GM12878 (cell line): Measurements from ENCODE around the gene GABRR3. TPM values are rescaled to one million over a fixed set of nuclear protein-coding genes. Genes with fewer than 3 reads are reported as not detected.

Experiments used
- ATAC-seq: fragments of 200-7000 bp; cut with Tn5 transposase; 3 replicates; pipeline ENCODE4 v1.9.1; 2020; ENCODE audit warnings: mild to moderate bottlenecking, moderate library complexity
- BruUV-seq: library from RNA; stranded (reverse); fragments of 400-500 nt; replicated peaks from 2 replicates; lab custom pipeline; 2021; lab: Mats Ljungman, UMichigan
- CTCF ChIA-PET: fragments of 300-600 bp; sonication (Branson Sonifier 250); formaldehyde crosslinking; extraction: SDS; loops from one replicate; lab custom pipeline; 2021; ENCODE audit warnings: inconsistent platforms; lab: Yijun Ruan, JAX
- POLR2A ChIA-PET: fragments of 350-600 bp; formaldehyde crosslinking; extraction: SDS; loops from one replicate; lab custom pipeline; 2021; ENCODE audit warnings: inconsistent platforms; lab: Charles Lee
- RAD21 ChIA-PET: fragments of 300-600 bp; sonication (Branson Sonifier 250); formaldehyde crosslinking; loops from one replicate; lab custom pipeline; 2023; ENCODE audit warnings: antibody characterized with exemption; ENCODE audit not compliant: unreplicated experiment; lab: Charles Lee
- SMC1A ChIA-PET: fragments of 300-600 bp; sonication (Branson Sonifier 250); formaldehyde crosslinking; loops from one replicate; lab custom pipeline; 2023; ENCODE audit not compliant: unreplicated experiment, uncharacterized antibody; lab: Charles Lee
- DNase-seq: peaks from one replicate; pipeline ENCODE4 v3.0.0-alpha.2; 2011; ENCODE audit warnings: low read depth, low spot score
- FAIRE-seq: peaks from 3 replicates; lab custom pipeline; 2011; peaks lifted over from hg19 to GRCh38; lab: Jason Lieb, UNC
- H2AFZ ChIP-seq: 2 replicates; pipeline ENCODE4 v1.6.0; 2011; ENCODE audit warnings: low read depth, low read length, control low read depth; ENCODE audit not compliant: control insufficient read depth
- H3K27ac ChIP-seq: 2 replicates; pipeline ENCODE4 v1.5.1; 2011; ENCODE audit warnings: control low read depth; ENCODE audit not compliant: control insufficient read depth, insufficient read depth
- H3K27me3 ChIP-seq, 2 experiments: replicated peaks in 1 of 2; 2 replicates each; pipeline versions ENCODE4 v1.6.0 to v1.6.1; 2011; ENCODE audit warnings: low read length in 1 of 2; ENCODE audit not compliant: control insufficient read depth in 2 of 2, insufficient read depth in 2 of 2
- H3K36me3 ChIP-seq, 2 experiments: 2 replicates each; pipeline ENCODE4 v1.5.1; 2011; ENCODE audit warnings: low read length in 1 of 2; ENCODE audit not compliant: control insufficient read depth in 2 of 2, insufficient read depth in 2 of 2
- H3K4me1 ChIP-seq: 2 replicates; pipeline ENCODE4 v1.6.1; 2011; ENCODE audit warnings: mild to moderate bottlenecking, low read length, moderate library complexity, mixed read lengths; ENCODE audit not compliant: control insufficient read depth, insufficient read depth
- H3K4me2 ChIP-seq: 2 replicates; pipeline ENCODE4 v1.6.0; 2011; ENCODE audit warnings: control low read depth; ENCODE audit not compliant: control insufficient read depth, insufficient read depth
- H3K4me3 ChIP-seq: fragments of 200-600 bp; sonication (generic); 2 replicates; pipeline ENCODE4 v1.5.1; 2016
- H3K79me2 ChIP-seq: 2 replicates; pipeline ENCODE4 v1.6.0; 2011; ENCODE audit warnings: low read length; ENCODE audit not compliant: control insufficient read depth, insufficient read depth
- H3K9ac ChIP-seq: 2 replicates; pipeline ENCODE4 v1.8.0; 2011; ENCODE audit warnings: low read length, control low read depth, mixed read lengths; ENCODE audit not compliant: control insufficient read depth, insufficient read depth
- H3K9me3 ChIP-seq: replicated peaks from 3 replicates; pipeline ENCODE4 v1.5.1; 2011; ENCODE audit warnings: mild to moderate bottlenecking, low read length; ENCODE audit not compliant: control insufficient read depth, insufficient read depth
- H4K20me1 ChIP-seq: 2 replicates; pipeline ENCODE4 v1.6.0; 2011; ENCODE audit not compliant: control insufficient read depth, insufficient read depth
- ESRRA ChIP-seq: IDR thresholded peaks from 2 replicates; pipeline ENCODE4 v1.6.1; 2012; ENCODE audit warnings: mild to moderate bottlenecking, low read length, improper control_type of control experiment
- ETV6 ChIP-seq, 2 experiments: fragments of 450-650 bp in 1 of 2; IDR thresholded peaks in 1 of 2; conservative IDR thresholded peaks in 1 of 2; 2 replicates each; pipeline ENCODE4 v1.6.1; 2014; ENCODE audit warnings: antibody characterized with exemption in 1 of 2, borderline replicate concordance in 1 of 2, low read depth in 1 of 2, mild to moderate bottlenecking in 1 of 2, moderate library complexity in 1 of 2
- GATAD2B ChIP-seq: fragments of 450-650 bp; conservative IDR thresholded peaks from 2 replicates; pipeline ENCODE4 v1.6.1; 2017; ENCODE audit warnings: low read depth, mild to moderate bottlenecking, moderate library complexity
- NBN ChIP-seq: fragments of 450-650 bp; IDR thresholded peaks from 2 replicates; pipeline ENCODE4 v1.6.1; 2016
- NFYB ChIP-seq: IDR thresholded peaks from 2 replicates; pipeline ENCODE4 v1.6.1; 2011; ENCODE audit warnings: low read depth, mild to moderate bottlenecking, low read length, improper control_type of control experiment, moderate library complexity; ENCODE audit not compliant: insufficient read depth
- SREBF1 ChIP-seq: IDR thresholded peaks from 2 replicates; pipeline ENCODE4 v1.6.1; 2012; ENCODE audit warnings: mild to moderate bottlenecking, low read length
- ZSCAN29 ChIP-seq: fragments of 450-650 bp; IDR thresholded peaks from 2 replicates; pipeline ENCODE4 v1.6.1; 2017; ENCODE audit warnings: mild to moderate bottlenecking, moderate library complexity
- WGBS: methylation state at CpG from one replicate; pipeline ENCODE4 v1.1.6; 2016; ENCODE audit warnings: low lambda C conversion rate; ENCODE audit not compliant: insufficient replicate concordance, insufficient coverage; ENCODE audit errors: missing lambda C conversion rate; 5-methylcytosine and 5-hydroxymethylcytosine counted together
- in situ Hi-C: fragments of 300-500 bp; cut with MboI; formaldehyde crosslinking; loops from 9 replicates; pipeline ENCODE4 v1.14.3; 2018; ENCODE audit warnings: mixed read lengths
- intact Hi-C: fragments of 100-400 bp; cut with micrococcal nuclease; formaldehyde crosslinking; loops from one replicate; pipeline ENCODE4 v1.14.2; 2022; ENCODE audit not compliant: unreplicated experiment
- polyA plus RNA-seq, 11 experiments: library from polyadenylated mRNA; depleted of rRNA in 4 of 11; unstranded in 6 of 11; stranded (reverse) in 5 of 11; fragments of >200 nt; fragmentation: Nextera tagmentation in 4 of 11; fragmentation: Illumina TruSeq in 1 of 11; extraction: Ambion mirVana in 4 of 11; extraction: Trizol in 1 of 11; gene quantifications; 1 replicate in 1 of 11; 2 replicates in 10 of 11; pipeline versions ENCODE4 v1.2.1 to v1.2.3, GENCODE V29; 2011 to 2016; ENCODE audit warnings: inconsistent platforms in 2 of 11, missing spikeins in 2 of 11, low read depth in 1 of 11
- total RNA-seq, 4 experiments: library from RNA; depleted of rRNA in 3 of 4; stranded (reverse); fragments of >200 nt in 3 of 4; fragmentation: Illumina TruSeq in 1 of 4; extraction: Trizol in 1 of 4; gene quantifications; 2 replicates each; pipeline versions ENCODE4 v1.2.1 to v1.2.3, GENCODE V29; 2013 to 2021
- TF ChIP-seq, protein P1 (sequence below): fragments of 450-650 bp; IDR thresholded peaks from 2 replicates; pipeline ENCODE4 v1.6.1; 2017; ENCODE audit warnings: borderline replicate concordance
- TF ChIP-seq, protein P2 (sequence below): fragments of 450-650 bp; conservative IDR thresholded peaks from 2 replicates; pipeline ENCODE4 v1.6.1; 2017; ENCODE audit warnings: mild to moderate bottlenecking, moderate library complexity

Gene GABRR3
- total and polyA plus RNA-seq, 10 of the 15 experiments (the other 5 are each of a cell fraction or from before 2014, with no cell fraction given): not detected

DNA sequence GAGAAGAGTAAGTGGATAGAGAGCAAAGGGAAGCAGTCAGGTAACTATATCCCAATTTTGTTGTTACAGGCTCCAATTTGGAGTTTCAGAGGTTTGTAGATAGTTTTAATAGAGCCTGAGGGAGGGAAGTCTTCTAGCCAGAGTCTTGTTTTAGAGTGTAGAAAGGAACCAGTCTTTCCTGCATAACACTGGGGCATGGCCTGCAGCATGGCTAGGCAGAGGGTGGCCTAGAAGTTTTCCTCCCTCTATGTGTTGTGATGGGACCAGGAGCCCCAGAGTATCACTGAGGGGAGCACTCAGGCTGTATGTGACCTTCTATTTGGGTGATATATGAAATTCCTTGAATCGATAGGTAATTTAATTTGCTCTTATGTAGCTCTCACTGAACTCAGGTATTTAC lies 22.5 kb upstream of the GABRR3 start:
- no peak for DNase-seq
- intact Hi-C loops (no loop called here), in situ Hi-C loops (no loop called here)
- TF ChIP-seq SREBF1 (no peak), ESRRA (no peak), NFYB (no peak), ETV6 (conservative IDR thresholded peaks at IDR 0.05 in 1 of 2, IDR thresholded peaks at IDR 0.05 in 1 of 2; ENCODE audit: borderline replicate concordance in 1 of 2, low read depth in 1 of 2) (no peak), GATAD2B (no peak), NBN (no peak), ZSCAN29 (no peak)
- TF ChIP-seq, protein P1, sequence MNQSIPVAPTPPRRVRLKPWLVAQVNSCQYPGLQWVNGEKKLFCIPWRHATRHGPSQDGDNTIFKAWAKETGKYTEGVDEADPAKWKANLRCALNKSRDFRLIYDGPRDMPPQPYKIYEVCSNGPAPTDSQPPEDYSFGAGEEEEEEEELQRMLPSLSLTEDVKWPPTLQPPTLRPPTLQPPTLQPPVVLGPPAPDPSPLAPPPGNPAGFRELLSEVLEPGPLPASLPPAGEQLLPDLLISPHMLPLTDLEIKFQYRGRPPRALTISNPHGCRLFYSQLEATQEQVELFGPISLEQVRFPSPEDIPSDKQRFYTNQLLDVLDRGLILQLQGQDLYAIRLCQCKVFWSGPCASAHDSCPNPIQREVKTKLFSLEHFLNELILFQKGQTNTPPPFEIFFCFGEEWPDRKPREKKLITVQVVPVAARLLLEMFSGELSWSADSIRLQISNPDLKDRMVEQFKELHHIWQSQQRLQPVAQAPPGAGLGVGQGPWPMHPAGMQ: no peak
- TF ChIP-seq, protein P2, sequence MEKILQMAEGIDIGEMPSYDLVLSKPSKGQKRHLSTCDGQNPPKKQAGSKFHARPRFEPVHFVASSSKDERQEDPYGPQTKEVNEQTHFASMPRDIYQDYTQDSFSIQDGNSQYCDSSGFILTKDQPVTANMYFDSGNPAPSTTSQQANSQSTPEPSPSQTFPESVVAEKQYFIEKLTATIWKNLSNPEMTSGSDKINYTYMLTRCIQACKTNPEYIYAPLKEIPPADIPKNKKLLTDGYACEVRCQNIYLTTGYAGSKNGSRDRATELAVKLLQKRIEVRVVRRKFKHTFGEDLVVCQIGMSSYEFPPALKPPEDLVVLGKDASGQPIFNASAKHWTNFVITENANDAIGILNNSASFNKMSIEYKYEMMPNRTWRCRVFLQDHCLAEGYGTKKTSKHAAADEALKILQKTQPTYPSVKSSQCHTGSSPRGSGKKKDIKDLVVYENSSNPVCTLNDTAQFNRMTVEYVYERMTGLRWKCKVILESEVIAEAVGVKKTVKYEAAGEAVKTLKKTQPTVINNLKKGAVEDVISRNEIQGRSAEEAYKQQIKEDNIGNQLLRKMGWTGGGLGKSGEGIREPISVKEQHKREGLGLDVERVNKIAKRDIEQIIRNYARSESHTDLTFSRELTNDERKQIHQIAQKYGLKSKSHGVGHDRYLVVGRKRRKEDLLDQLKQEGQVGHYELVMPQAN: no peak
- H3K27me3 ChIP-seq: no peaks in the 10 kb centered on the region
- H4K20me1 ChIP-seq: no peaks in the 10 kb centered on the region
- H3K36me3 ChIP-seq: no peaks in the 10 kb centered on the region
- no peak for ATAC-seq
- H3K9ac ChIP-seq: no peak overlapping the region
- H3K27ac ChIP-seq: no peak overlapping the region
- BruUV-seq: no TSS peak
- ChIA-PET POLR2A (no interaction called here), SMC1A (no interaction called here), RAD21 (no interaction called here), CTCF (no interaction called here)
- no peak for FAIRE-seq
- no peaks in the 10 kb centered on the region for H3K4me1 ChIP-seq
- H3K79me2 ChIP-seq: no peaks in the 10 kb centered on the region
- H3K4me2 ChIP-seq: no peak overlapping the region
- H3K9me3 ChIP-seq: no peaks in the 10 kb centered on the region
- no peak overlapping the region for H3K4me3 ChIP-seq
- H2AFZ ChIP-seq: no peak overlapping the region
- 88% methylated on average over 1 of the region's 1 CpG for WGBS
